NCI-H446 treated with DMSO at 0.1 percent for 48 hours (cell line): ENCODE results near the gene PPARG.

Source experiments
- DNase-seq: peaks from one replicate; lab custom pipeline; 2025; lab: John Stamatoyannopoulos, UW

Gene PPARG

GRCh38 chr3:12415014-12415680 is 126.3 kb downstream of the PPARG start:
- no peak for DNase-seq

GRCh38 chr3:12416731-12417130 is 127.9 kb downstream of the PPARG start:
- no peak for DNase-seq

DNA sequence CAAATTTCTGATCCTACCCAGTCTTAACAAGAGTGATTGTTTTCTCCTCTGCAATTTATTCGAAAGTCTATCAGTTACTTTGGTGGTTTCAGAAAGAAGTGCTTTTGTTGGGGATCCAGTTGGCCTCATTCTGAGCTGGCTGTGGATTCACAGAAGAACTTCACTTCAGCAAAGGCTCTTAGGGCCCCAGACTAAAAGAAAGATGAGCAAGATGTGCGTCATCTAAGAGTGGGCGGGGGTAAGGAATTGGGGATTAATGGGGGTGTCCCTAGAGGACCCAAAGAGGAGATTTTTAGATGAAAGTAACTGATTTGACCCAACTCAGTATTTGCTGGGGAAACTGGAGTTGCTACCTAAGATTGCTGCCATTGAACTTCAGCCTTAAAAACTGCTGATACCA is 131.5 kb downstream of the PPARG start:
- DNase-seq: no peak

DNA sequence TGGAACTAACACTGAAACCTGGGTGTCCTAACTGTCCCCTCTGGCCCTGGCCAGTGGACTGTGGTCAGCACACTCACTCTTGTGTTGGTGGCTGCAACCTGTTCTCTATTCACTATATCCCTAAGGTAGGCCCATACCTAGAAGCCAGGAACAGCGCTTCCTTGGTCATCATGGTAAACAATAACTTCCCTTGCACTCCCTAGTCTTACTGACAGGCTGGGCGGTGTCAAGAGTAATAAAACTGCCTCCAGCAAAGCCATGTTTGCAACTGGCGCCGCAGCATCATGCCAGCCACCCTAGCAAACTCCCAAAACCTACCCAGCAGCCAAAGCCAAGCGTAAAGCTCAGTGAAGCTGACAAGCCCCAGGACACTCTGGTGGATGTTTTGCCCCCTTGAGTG is 132.3 kb downstream of the PPARG start:
- DNase-seq: no peak

- DNase-seq: no peak
Measured at GRCh38 chr3:12423131-12423530, 134.3 kb downstream of the PPARG start.

DNA sequence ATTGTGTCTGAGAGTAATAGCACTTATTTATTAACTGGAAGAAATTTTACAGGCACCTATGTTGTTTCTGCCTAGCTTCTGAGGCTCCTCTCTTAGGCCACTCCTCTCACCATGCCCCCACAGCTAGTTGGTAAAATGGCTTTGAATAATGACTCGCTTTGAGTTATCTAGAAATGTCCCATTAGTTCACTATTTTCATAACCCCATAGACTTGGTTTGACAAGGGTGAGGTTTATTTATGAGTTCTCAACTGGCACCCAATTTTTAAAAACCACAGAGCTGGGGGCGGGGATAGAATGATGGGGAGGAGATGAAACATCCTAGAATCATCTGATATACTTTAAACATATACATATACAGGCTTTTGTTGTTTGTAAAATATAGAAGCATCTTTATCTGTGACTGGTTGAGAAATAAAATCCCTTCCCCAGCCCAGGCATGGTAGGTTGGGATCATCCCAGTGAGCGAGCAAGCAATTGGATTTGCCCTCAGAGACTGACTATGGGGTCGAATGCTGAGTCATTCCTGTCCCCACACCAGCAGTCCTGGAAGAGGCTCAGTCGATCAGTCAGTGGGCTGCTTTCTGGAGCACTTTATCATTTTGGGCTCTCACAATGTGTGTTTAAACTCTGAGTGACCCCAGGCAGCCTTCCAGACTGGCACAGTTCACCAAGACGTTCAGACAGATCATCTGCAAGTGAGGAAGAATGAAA is 135.2 kb downstream of the PPARG start:
- no peak for DNase-seq

DNA sequence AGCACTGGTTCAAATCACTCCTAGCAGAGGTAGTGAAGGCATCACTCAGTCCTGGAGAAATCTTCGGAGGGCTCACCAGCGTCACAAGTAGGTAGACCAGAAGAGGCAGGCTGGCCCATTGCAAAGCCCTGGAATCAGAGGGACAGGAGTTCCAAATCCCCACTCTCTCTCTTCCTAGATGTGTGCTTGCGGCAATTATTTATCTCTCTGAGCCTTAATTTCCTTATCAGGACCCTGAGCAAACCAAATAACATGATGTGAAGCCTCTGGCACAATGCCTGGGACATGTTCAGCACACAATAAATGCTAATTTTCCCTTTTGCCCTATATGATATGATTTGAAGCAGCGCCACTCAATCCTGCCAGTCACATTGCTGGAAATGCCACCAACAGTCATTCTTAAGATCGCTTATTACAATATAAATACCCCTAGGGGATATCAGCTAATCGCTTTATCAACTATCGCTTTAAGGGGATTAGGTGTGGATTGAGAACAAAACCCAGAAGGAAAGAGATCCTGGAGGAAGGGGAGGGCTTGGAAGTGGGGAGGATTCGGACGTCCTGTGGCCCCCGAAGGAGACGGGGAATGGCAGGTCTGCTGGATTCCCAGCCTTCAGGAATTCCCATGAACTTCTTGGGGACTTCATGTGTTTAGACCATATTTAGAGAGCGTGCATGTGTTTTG is 135.9 kb downstream of the PPARG start:
- DNase-seq: no peak

- no peak for DNase-seq
Measured at GRCh38 chr3:12425850-12426579, 137.1 kb downstream of the PPARG start.

GRCh38 chr3:12427551-12427950 is 138.7 kb downstream of the PPARG start:
- DNase-seq: no peak

GRCh38 chr3:12428126-12428525 is 139.3 kb downstream of the PPARG start:
- DNase-seq: no peak

- peak; percentile 17 for DNase-seq
Measured at GRCh38 chr3:12430086-12430485, 141.2 kb downstream of the PPARG start.

- no peak for DNase-seq
Measured at GRCh38 chr3:12433823-12434222, 145.0 kb downstream of the PPARG start.

- DNase-seq: no peak
Measured at GRCh38 chr3:12436514-12437220, 147.8 kb downstream of the PPARG start.

DNA sequence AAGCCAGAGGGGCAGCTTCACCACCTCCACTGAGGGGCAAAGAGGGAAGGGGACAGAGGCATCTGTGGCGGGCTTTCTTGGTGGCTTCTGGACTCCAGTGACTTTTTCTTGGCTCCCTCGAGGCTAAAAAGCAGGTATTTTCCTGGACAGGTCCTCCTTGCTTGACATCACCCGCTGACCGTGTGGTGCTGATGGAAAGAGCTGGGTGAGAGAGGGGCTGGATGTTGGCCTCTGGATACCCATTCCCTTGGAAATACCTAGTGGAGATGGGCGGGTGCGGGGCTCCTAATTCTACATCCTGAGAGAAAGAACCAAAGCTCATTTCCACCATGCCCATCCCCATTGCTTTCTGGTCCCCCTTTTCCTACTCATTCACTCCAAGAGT is 148.3 kb downstream of the PPARG start:
- no peak for DNase-seq

GRCh38 chr3:12437861-12438260 is 149.0 kb downstream of the PPARG start:
- no peak for DNase-seq

GRCh38 chr3:12438318-12438717 is 149.4 kb downstream of the PPARG start:
- no peak for DNase-seq

DNA sequence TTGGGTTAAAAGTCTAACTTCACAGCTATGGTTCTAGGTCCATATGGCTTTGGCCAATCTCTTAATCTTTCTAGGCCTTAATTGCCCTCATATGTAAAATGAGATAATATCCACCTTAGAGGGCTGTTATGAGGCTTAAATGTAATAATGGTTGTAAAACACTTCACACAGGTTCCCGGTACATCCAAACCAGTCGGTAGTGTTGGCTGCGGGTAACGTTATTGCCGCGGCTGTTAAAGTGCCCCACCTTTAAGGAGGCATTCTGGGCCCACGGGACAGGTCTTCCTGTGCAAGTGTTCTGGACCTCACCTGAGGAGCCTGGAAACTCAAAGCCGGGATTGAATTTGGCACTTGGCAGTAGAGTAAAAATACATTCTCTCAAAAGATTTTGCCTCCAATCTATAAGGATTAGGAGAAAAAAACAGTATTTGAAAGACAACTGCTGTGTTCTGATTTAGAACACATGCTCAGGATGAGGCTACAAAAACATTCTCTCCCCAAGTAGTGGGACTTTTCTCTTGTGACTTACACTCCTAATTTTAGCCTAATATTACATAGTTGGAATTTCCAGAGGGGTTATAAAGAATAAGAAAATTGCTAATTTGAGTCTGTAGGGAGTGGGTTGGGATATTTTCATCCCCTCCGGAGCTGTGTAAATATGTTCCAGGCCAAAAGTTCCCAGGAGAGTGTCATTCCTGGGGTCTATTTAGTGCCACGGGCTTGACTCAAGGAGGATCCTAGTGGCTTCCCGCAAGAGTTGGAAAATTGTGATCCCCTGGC is 150.5 kb downstream of the PPARG start:
- DNase-seq: no peak

DNA sequence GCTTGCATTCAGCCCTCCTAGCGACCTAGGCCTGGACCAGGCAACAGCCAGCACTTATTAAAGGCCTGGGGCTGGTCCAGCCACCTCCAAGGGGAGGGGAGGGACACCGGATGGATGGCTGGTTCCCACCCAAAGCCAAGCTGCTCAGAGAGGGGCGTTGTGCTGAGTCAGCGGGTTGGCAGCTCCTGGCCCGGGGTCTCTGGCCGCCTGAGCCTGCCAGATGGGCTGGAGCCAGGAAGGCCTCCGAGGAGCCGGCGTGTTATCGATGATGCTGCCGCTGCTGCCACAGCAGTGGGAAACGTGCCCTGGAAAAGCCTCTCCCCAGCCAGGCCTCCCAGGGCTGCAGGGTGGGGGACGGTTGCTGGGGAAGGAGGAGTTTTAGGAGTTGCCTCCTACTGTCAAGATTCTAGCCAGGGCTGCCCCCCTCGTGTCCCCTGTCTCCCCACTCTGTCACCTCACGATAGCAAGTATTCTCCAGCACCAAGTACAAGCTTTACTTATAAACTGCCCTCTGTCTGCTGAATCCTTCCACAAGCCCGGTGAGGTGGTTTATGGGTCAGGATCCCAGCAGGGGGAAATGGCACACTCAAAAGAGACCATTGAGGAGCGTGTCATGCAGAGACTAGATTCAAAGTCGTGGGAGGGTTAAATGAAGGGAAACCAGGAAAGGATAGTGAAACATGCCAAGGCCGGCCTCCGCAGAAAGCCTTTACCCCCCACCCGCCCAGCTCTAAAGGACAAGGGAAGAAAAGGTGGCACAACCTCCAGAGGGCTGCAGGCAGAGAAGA is 152.3 kb downstream of the PPARG start:
- DNase-seq: peak; percentile 65

DNA sequence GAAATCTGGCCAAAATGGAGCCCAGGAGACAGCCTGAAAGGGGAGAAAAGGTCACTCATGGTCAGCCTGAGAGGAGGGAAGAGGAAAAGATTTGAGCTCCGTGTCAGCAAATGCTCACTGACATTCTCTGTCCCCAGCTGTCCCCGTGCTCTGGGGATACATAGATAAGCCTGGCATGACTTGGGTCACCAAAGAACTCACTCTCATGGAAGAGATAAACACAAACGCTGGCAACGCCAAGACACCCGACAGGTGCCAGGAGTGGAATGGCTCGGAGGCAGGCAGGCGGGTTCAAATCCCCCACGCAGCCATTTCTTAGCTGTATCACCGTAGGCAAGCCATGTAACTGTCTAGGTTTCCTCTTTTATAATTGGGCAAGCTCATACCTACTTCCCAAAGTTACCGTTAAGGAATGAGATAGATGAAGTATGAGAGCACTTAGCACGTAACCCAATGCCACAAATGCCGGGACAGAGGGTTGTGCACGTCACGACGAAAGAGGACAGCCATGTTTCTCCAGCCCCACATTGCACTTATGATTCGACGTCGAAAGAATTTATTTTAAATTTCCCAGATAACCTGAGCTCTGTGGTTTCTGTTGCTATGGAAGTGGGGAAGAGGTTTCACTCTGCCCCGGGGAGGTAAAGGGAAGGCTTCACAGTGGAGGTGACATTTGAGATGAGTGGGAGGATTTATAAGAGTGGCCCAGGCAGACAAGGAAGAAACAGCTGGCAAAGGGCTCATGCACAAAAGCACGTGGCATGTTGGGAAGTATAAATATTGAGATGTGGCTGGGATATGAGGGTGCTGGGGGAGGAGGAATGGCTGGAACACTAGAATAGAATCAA is 154.0 kb downstream of the PPARG start:
- no peak for DNase-seq
